ENCODE results near the gene FAM193B. TPM values are rescaled to one million over a fixed set of nuclear protein-coding genes. Genes with fewer than 3 reads are reported as not detected.

The FAM193B gene
- total RNA-seq, 3 donors from 2014 or later, result 35.4 to 81.5 (median 77.0) TPM

DNA sequence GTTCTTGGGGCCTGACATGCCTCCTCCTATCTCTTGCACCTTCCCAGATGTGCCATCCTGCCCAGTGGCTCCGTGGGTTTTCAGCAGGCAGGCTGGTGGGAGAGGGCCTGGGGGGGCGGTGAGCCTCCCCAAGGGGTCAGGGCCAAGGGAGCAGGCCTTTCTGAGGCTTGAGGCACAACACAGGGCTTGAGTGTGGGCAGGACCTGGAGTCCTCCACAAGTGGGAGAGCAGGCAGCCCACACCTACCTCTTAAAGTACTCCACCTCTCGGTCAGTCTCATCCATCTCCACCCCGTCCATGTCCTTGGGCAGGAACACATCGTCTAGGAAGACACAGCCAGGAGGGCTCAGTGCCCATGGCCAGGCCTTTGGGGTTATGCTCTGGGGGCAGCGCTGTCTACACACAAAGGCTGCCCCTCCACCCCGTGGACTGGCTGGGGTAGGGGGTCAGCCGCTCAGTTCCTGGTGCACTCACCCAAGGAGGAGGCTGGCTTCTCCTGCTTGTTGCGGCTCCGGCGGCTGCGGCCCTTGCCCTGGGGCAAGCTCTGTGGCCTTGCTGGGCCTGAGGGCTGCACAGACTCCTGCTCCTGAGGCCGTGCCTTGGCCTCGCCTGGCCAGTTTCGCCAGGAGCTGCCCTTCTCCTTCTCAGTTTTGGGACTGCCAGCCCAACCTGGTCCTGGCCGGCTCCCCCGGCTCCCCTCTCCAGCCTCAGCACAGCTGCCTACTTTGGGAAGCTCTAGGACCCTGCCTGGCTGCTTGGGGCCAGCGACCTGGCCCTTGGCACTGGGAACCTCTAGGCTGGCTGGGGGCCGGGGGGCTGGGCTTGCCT, 30.4 kb downstream of the FAM193B start:
- Histone ChIP-seq H3K27me3 (no peaks in the 10 kb centered on the region), H3K4me3 (no peak overlapping the region), H3K4me1 (no peaks in the 10 kb centered on the region), H3K9me3 (no peaks in the 10 kb centered on the region), H3K27ac (peak overlapping the region in 1 of 2 donors; percentile 12), H3K36me3 (no peaks in the 10 kb centered on the region)
- TF ChIP-seq POLR2AphosphoS5 (IDR thresholded peaks at IDR 0.05), result no peak
- TF ChIP-seq, protein P1, sequence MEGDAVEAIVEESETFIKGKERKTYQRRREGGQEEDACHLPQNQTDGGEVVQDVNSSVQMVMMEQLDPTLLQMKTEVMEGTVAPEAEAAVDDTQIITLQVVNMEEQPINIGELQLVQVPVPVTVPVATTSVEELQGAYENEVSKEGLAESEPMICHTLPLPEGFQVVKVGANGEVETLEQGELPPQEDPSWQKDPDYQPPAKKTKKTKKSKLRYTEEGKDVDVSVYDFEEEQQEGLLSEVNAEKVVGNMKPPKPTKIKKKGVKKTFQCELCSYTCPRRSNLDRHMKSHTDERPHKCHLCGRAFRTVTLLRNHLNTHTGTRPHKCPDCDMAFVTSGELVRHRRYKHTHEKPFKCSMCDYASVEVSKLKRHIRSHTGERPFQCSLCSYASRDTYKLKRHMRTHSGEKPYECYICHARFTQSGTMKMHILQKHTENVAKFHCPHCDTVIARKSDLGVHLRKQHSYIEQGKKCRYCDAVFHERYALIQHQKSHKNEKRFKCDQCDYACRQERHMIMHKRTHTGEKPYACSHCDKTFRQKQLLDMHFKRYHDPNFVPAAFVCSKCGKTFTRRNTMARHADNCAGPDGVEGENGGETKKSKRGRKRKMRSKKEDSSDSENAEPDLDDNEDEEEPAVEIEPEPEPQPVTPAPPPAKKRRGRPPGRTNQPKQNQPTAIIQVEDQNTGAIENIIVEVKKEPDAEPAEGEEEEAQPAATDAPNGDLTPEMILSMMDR (IDR thresholded peaks at IDR 0.05), result no peak
- TF ChIP-seq POLR2A (IDR thresholded peaks at IDR 0.05), result no peak
- no peak for DNase-seq (ENCODE audit: low spot score in 2 of 2)
- intact Hi-C loops (cut with DNase I; ENCODE audit: low total_unique reads), result no loop called here

DNA sequence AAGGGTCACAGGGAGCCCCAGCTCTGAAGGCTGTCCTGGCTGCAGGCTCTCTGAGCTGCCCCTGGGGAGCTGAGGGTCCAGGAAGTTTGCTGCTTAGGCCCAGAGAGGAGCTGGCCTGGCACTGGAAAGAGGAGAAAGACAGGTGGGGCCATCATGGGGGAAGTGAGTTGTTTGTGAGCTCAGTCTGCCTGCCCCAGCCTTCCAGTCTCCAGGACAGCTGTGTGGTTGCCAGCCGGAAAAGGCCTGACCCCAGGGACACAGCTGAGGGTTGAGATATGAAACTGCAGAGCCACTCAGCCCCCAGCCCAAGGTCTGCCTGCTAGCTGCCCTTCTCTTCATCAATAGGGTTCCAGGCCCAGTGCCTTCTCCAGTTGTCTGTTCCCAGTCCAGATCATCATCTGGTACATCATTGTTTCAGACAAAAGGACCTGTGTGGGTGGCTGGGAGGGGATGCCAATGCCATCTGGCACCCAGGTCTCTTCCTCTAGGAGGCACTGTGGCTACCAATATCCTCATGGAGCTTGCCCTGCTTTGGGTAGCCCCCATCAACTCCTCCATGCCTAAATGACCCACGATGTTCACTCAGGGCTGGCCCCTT, 33.3 kb downstream of the FAM193B start:
- no peak for TF ChIP-seq POLR2A (IDR thresholded peaks at IDR 0.05)
- TF ChIP-seq POLR2AphosphoS5 (IDR thresholded peaks at IDR 0.05), result no peak
- TF ChIP-seq, protein P1 (IDR thresholded peaks at IDR 0.05), result no peak
- DNase-seq (ENCODE audit: low spot score in 2 of 2), result no peak
- Histone ChIP-seq H3K27me3 (no peaks in the 10 kb centered on the region), H3K4me1 (peaks cover 2% of the 10 kb centered on the region in 2 donors), H3K36me3 (no peaks in the 10 kb centered on the region), H3K4me3 (no peak overlapping the region), H3K9me3 (no peaks in the 10 kb centered on the region), H3K27ac (no peak overlapping the region)
- intact Hi-C loops (cut with DNase I; ENCODE audit: low total_unique reads), result no loop called here

DNA sequence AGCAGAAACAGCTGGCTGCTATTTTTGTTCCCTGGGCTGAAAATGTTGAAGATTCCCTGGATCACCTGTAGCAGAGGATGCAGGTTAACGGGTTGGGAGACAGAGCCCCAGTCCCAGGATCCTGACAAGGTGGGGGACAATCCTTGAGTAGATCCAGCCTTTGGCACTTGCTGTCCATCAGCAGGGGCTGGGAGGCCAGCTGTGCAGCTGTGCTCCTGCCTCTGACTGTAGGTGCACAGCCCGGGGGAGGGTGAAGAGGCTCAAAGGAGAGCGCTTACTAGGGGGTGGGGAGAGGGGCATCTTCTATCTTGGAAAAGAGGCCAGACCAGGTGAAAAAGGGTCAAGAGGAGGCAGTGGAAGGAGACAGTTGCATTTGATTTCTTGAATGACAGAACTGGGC, 34.1 kb downstream of the FAM193B start:
- Histone ChIP-seq H3K27me3 (no peaks in the 10 kb centered on the region), H3K4me3 (no peak overlapping the region), H3K4me1 (peaks cover 8% of the 10 kb centered on the region in 2 donors), H3K9me3 (no peaks in the 10 kb centered on the region), H3K36me3 (no peaks in the 10 kb centered on the region), H3K27ac (no peak overlapping the region)
- intact Hi-C loops (cut with DNase I; ENCODE audit: low total_unique reads), result no loop called here
- no peak for DNase-seq (ENCODE audit: low spot score in 2 of 2)
- no peak for TF ChIP-seq POLR2AphosphoS5 (IDR thresholded peaks at IDR 0.05)
- no peak for TF ChIP-seq POLR2A (IDR thresholded peaks at IDR 0.05)
- TF ChIP-seq, protein P1 (IDR thresholded peaks at IDR 0.05), result no peak

DNA sequence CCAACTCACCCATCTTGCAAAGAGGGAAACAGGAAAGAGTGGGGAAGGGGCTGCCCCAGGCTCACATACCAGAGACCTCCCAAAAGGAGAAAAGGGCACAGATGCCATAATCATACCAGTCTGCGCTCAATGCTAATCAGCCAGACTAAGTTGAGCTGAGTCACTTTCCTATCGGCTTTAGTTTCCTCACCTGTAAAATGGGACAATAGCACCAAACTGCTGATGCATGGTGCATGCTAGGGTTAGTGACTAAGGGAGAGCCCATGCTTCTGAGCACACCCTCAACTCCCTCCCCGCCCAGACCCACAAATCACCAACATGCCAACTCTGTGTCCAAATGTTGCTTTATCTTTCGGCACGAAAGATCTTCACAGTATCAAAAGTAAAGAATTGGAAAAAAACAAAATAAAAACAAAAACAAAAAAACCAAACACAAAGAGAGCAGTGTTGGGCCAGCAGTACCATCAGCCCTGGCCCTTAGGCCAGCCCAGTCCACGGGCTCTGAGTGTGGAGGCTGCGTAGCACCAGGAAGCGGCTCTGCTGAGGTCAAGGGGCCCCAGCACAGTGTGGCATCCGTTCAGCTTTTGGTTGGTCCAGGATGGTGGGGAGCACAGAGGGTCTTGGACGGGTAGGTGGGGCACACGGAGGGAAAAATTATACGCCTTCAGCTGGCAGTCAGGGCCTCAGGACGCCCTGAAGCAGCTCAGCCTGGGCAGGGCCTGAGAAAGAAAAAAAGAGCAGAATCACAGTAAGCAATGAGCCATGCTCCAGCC, 34.7 kb downstream of the FAM193B start:
- Histone ChIP-seq H3K27ac (no peak overlapping the region), H3K9me3 (no peaks in the 10 kb centered on the region), H3K27me3 (no peaks in the 10 kb centered on the region), H3K4me3 (no peak overlapping the region), H3K36me3 (no peaks in the 10 kb centered on the region), H3K4me1 (peaks cover 8% of the 10 kb centered on the region in 2 donors)
- intact Hi-C loops (cut with DNase I; ENCODE audit: low total_unique reads), result no loop called here
- DNase-seq (ENCODE audit: low spot score in 2 of 2), result no peak
- TF ChIP-seq, protein P1 (IDR thresholded peaks at IDR 0.05), result no peak
- no peak for TF ChIP-seq POLR2AphosphoS5 (IDR thresholded peaks at IDR 0.05)
- TF ChIP-seq POLR2A (IDR thresholded peaks at IDR 0.05), result no peak
